ENCODE data around the gene DCC. TPM values are rescaled to one million over a fixed set of nuclear protein-coding genes. Genes with fewer than 3 reads are reported as not detected.
"Not testable (repeated sequence)": the region's sequence is repeated elsewhere in the genome, so short reads cannot be mapped to it uniquely, and the experiment has no call there.

DCC gene
- total RNA-seq, 1 donor from 2014 or later: under 0.01 TPM

DNA sequence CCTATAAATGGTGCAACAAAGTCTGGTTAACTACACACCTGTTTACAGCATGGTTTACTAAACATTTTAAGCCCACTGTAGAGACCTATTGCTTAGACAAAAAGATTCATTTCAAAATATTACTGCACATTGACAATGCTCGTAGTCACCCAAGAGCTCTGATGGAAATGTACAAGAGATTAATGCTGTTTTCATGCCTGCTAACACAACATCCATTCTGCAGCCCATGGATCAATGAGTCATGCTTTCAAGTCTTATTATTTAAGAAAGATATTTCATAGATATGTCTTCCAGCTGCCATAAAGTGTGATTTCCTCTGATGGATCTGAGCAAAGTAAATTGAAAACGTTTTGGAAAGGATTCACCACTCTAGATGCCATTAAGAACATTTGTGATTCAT is 1103.3 kb downstream of the DCC start:
- no peaks in the 10 kb centered on the region for H3K36me3 ChIP-seq (ENCODE audit: control insufficient read depth in 3 of 3, insufficient read depth in 3 of 3, low read length in 3 of 3)
- H3K9ac ChIP-seq (ENCODE audit: low read depth in 1 of 3, low read length in 3 of 3): no peak overlapping the region
- H3K27me3 ChIP-seq (ENCODE audit: control insufficient read depth in 3 of 3, insufficient read depth in 3 of 3, low read length in 3 of 3): no peaks in the 10 kb centered on the region
- H3K27ac ChIP-seq (ENCODE audit: low read depth, low read length): no peak overlapping the region
- no peaks in the 10 kb centered on the region for H3K9me3 ChIP-seq (ENCODE audit: control insufficient read depth in 3 of 3, low read length in 3 of 3)
- no peaks in the 10 kb centered on the region for H3K4me1 ChIP-seq (ENCODE audit: control insufficient read depth in 3 of 3, insufficient read depth in 3 of 3, low read length in 3 of 3)
- H3K4me3 ChIP-seq (ENCODE audit: low read length in 3 of 3): no peak overlapping the region

DNA sequence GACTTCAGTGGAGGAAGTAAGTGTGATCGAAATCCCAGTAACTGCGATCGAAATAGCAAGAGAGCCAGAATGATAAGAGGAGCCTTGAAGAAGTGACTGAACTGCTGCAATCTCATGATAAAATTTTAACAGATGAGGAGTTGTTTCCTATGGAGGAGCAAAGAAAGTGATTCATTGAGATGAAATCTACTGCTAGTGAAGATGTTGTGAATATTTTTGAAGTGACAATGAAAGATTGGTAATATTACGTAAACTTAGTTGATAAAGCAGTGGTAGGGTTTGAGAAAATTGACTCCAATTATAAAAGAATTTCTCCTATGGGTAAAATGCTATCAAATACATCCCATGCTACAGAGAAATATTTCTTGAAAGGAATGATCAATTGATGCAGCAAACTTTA is 1103.8 kb downstream of the DCC start:
- H3K27me3 ChIP-seq (ENCODE audit: control insufficient read depth in 3 of 3, insufficient read depth in 3 of 3, low read length in 3 of 3): no peaks in the 10 kb centered on the region
- H3K9ac ChIP-seq (ENCODE audit: low read depth in 1 of 3, low read length in 3 of 3): no peak overlapping the region
- no peaks in the 10 kb centered on the region for H3K9me3 ChIP-seq (ENCODE audit: control insufficient read depth in 3 of 3, low read length in 3 of 3)
- H3K27ac ChIP-seq (ENCODE audit: low read depth, low read length): no peak overlapping the region
- H3K4me1 ChIP-seq (ENCODE audit: control insufficient read depth in 3 of 3, insufficient read depth in 3 of 3, low read length in 3 of 3): no peaks in the 10 kb centered on the region
- H3K4me3 ChIP-seq (ENCODE audit: low read length in 3 of 3): no peak overlapping the region
- no peaks in the 10 kb centered on the region for H3K36me3 ChIP-seq (ENCODE audit: control insufficient read depth in 3 of 3, insufficient read depth in 3 of 3, low read length in 3 of 3)

DNA sequence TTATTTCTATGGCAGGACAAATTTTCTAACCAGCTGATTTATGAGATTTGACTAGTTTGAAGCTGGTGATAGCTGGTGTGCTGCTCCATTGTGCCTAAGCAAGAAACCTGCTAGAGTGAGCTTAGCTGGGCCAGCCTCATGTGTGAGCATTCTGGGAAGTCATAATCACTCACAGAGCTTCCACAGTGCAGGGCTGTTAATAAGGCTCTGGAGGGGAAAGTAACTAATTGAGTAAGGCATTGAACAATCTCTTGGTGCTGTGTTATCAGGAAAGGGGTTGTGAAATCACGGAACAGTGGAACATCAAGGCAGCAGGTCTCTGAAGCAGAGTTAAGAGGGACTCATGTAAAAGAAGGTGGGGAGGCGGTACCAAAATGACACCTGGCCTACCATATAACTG is 1111.9 kb downstream of the DCC start:
- H3K27ac ChIP-seq (ENCODE audit: low read depth, low read length): no peak overlapping the region
- no peaks in the 10 kb centered on the region for H3K4me1 ChIP-seq (ENCODE audit: control insufficient read depth in 3 of 3, insufficient read depth in 3 of 3, low read length in 3 of 3)

DNA sequence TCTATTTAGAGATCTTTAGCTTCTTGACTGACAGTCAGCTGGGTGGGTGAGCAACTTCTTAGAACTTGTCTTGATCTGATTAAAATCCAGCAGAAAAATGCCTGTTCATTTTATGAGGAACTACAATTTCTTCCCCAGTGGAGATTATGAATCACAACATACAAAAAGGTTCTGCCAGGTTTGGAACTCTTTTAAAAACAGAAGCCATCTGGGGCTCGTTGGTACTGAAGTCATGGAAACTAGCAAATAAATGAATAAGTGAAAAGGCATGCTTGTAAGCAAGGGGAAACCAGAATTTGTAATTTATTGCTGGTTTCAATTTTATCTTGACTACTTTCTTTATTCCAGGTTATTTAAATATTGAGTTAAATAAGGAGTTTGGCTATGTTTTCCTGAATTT is 1117.1 kb downstream of the DCC start:
- Histone ChIP-seq H3K27me3 (ENCODE audit: control insufficient read depth in 3 of 3, insufficient read depth in 3 of 3, low read length in 3 of 3) (no peaks in the 10 kb centered on the region), H3K36me3 (ENCODE audit: control insufficient read depth in 3 of 3, insufficient read depth in 3 of 3, low read length in 3 of 3) (no peaks in the 10 kb centered on the region), H3K4me3 (ENCODE audit: low read length in 3 of 3) (no peak overlapping the region), H3K9me3 (ENCODE audit: control insufficient read depth in 3 of 3, low read length in 3 of 3) (no peaks in the 10 kb centered on the region), H3K9ac (ENCODE audit: low read depth in 1 of 3, low read length in 3 of 3) (no peak overlapping the region), H3K4me1 (ENCODE audit: control insufficient read depth in 3 of 3, insufficient read depth in 3 of 3, low read length in 3 of 3) (no peaks in the 10 kb centered on the region), H3K27ac (ENCODE audit: low read depth, low read length) (no peak overlapping the region)

More for the DNA sequence above, 1111.9 kb downstream of the DCC start:
- H3K9ac ChIP-seq (ENCODE audit: low read depth in 1 of 3, low read length in 3 of 3): no peak overlapping the region
- H3K36me3 ChIP-seq (ENCODE audit: control insufficient read depth in 3 of 3, insufficient read depth in 3 of 3, low read length in 3 of 3): no peaks in the 10 kb centered on the region
- no peak overlapping the region for H3K4me3 ChIP-seq (ENCODE audit: low read length in 3 of 3)
- H3K9me3 ChIP-seq (ENCODE audit: control insufficient read depth in 3 of 3, low read length in 3 of 3): no peaks in the 10 kb centered on the region
- no peaks in the 10 kb centered on the region for H3K27me3 ChIP-seq (ENCODE audit: control insufficient read depth in 3 of 3, insufficient read depth in 3 of 3, low read length in 3 of 3)

DNA sequence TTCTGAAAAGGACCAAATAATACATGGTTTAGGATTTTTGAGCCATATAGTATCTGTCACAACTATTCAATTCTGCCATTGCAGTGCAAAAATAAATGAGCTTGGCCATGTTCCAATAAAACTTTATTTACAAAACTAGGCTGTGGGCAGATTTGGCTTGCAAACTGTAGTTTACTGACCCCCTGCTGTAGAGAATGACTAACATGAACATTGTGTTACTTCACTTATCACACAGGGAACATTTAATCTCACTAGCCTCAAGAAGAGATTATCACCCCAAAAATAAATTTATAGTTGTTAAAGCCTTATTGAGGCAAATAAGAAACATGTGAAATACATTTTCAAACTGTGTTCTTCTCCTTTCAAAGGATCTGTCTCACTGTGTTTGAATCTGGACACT is 1118.3 kb downstream of the DCC start:
- H3K9ac ChIP-seq (ENCODE audit: low read depth in 1 of 3, low read length in 3 of 3): no peak overlapping the region
- H3K4me1 ChIP-seq (ENCODE audit: control insufficient read depth in 3 of 3, insufficient read depth in 3 of 3, low read length in 3 of 3): no peaks in the 10 kb centered on the region
- no peak overlapping the region for H3K4me3 ChIP-seq (ENCODE audit: low read length in 3 of 3)
- no peak overlapping the region for H3K27ac ChIP-seq (ENCODE audit: low read depth, low read length)
- H3K9me3 ChIP-seq (ENCODE audit: control insufficient read depth in 3 of 3, low read length in 3 of 3): no peaks in the 10 kb centered on the region
- no peaks in the 10 kb centered on the region for H3K27me3 ChIP-seq (ENCODE audit: control insufficient read depth in 3 of 3, insufficient read depth in 3 of 3, low read length in 3 of 3)
- no peaks in the 10 kb centered on the region for H3K36me3 ChIP-seq (ENCODE audit: control insufficient read depth in 3 of 3, insufficient read depth in 3 of 3, low read length in 3 of 3)

DNA sequence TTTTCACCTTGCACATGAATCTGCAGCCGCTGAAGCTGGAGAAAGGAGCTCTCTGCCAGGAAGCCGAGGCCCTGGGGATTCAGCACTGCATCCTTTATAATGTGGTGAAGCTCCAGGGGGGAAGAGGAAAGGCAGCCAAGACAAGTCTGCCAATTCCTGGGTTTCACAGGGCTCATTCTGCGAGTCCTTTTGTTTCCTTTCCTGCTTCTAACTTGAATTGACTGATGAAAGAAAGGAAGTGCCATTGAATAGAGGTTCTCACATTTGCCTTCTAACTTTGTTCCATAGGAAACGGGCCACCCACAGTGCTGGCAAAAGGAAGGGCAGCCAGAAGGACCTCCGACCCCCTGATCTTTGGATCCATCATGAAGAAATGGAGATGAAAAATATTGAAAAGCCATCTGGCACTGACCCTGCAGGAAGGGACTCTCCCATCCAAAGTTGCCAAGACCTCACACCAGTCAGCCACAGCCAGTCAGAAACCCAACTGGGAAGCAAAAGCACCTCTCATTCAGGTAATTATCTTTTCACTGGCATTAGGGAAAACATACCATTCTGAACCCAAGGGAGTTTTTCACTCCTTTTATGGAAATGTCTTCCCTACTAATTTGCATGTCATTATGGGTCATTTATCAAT is 1119.1 kb downstream of the DCC start:
- H3K27ac ChIP-seq (ENCODE audit: low read depth, low read length): no peak overlapping the region
- H3K4me3 ChIP-seq (ENCODE audit: low read length in 3 of 3): no peak overlapping the region
- H3K36me3 ChIP-seq (ENCODE audit: control insufficient read depth in 3 of 3, insufficient read depth in 3 of 3, low read length in 3 of 3): no peaks in the 10 kb centered on the region
- no peaks in the 10 kb centered on the region for H3K9me3 ChIP-seq (ENCODE audit: control insufficient read depth in 3 of 3, low read length in 3 of 3)
- H3K27me3 ChIP-seq (ENCODE audit: control insufficient read depth in 3 of 3, insufficient read depth in 3 of 3, low read length in 3 of 3): no peaks in the 10 kb centered on the region
- no peak overlapping the region for H3K9ac ChIP-seq (ENCODE audit: low read depth in 1 of 3, low read length in 3 of 3)
- H3K4me1 ChIP-seq (ENCODE audit: control insufficient read depth in 3 of 3, insufficient read depth in 3 of 3, low read length in 3 of 3): no peaks in the 10 kb centered on the region

DNA sequence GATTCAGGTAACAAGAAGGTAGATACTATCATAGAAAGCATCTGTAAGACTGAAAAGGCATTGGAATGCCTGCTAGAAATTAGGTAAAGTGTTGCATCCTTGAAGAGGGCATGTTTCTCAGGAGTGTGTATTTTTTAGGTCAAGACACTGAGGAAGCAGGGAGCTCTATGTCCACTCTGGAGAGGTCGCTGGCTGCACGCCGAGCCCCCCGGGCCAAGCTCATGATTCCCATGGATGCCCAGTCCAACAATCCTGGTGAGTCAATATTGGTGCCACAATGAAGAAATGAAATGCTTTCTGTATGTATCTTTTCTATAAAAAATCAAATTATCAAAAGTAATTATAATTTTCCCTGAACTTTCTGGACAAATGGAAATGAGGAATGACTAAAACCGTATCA is 1127.8 kb downstream of the DCC start:
- Histone ChIP-seq H3K9me3 (ENCODE audit: control insufficient read depth in 3 of 3, low read length in 3 of 3) (no peaks in the 10 kb centered on the region), H3K27ac (ENCODE audit: low read depth, low read length) (no peak overlapping the region), H3K4me3 (ENCODE audit: low read length in 3 of 3) (no peak overlapping the region), H3K36me3 (ENCODE audit: control insufficient read depth in 3 of 3, insufficient read depth in 3 of 3, low read length in 3 of 3) (no peaks in the 10 kb centered on the region), H3K4me1 (ENCODE audit: control insufficient read depth in 3 of 3, insufficient read depth in 3 of 3, low read length in 3 of 3) (no peaks in the 10 kb centered on the region), H3K9ac (ENCODE audit: low read depth in 1 of 3, low read length in 3 of 3) (no peak overlapping the region), H3K27me3 (ENCODE audit: control insufficient read depth in 3 of 3, insufficient read depth in 3 of 3, low read length in 3 of 3) (no peaks in the 10 kb centered on the region)

DNA sequence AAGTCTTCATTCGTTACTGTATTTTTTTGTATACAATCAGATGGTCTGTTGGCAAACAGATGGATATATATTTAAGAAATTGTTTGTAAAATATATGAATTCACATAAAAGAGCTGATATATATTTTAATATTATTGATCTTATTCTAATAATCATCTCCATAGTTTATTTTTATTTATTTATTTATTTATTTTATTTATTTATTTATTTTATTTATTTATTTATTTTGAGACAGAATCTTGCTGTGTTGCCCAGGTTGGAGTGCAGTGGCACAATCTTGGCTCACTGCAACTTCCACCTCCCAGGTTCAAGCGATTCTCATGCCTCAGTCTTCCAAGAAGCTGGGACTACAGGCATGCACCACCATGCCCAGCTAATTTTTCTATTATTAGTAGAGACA is 1128.2 kb downstream of the DCC start:
- not testable (repeated sequence) for H3K27ac ChIP-seq (ENCODE audit: low read depth, low read length)

DNA sequence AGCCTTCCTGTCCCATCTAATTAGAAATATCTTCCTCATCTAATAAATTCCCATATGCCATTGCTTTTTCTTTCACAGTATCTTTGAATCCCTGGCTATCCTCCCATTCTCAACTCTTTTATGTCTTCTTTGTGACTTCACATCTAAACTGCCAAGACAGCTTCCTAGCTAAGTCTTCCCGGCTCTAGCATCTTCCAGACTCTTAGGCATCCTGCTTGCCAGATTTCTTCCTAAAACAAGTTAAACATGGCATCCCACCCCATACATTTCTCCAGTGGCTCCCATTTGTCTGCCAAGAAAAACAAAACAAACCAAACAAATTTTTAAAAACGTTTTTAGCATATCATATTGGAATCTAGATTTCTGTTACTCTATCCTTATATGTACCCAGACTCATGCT is 1132.5 kb downstream of the DCC start:
- H3K9me3 ChIP-seq (ENCODE audit: control insufficient read depth in 3 of 3, low read length in 3 of 3): no peaks in the 10 kb centered on the region
- no peaks in the 10 kb centered on the region for H3K36me3 ChIP-seq (ENCODE audit: control insufficient read depth in 3 of 3, insufficient read depth in 3 of 3, low read length in 3 of 3)
- H3K4me3 ChIP-seq (ENCODE audit: low read length in 3 of 3): no peak overlapping the region
- no peaks in the 10 kb centered on the region for H3K27me3 ChIP-seq (ENCODE audit: control insufficient read depth in 3 of 3, insufficient read depth in 3 of 3, low read length in 3 of 3)
- H3K4me1 ChIP-seq (ENCODE audit: control insufficient read depth in 3 of 3, insufficient read depth in 3 of 3, low read length in 3 of 3): no peaks in the 10 kb centered on the region
- no peak overlapping the region for H3K9ac ChIP-seq (ENCODE audit: low read depth in 1 of 3, low read length in 3 of 3)
- H3K27ac ChIP-seq (ENCODE audit: low read depth, low read length): no peak overlapping the region

More for the DNA sequence above, 1128.2 kb downstream of the DCC start:
- not testable (repeated sequence) for H3K9ac ChIP-seq (ENCODE audit: low read depth in 1 of 3, low read length in 3 of 3); H3K36me3 ChIP-seq (ENCODE audit: control insufficient read depth in 3 of 3, insufficient read depth in 3 of 3, low read length in 3 of 3); H3K4me1 ChIP-seq (ENCODE audit: control insufficient read depth in 3 of 3, insufficient read depth in 3 of 3, low read length in 3 of 3); H3K9me3 ChIP-seq (ENCODE audit: control insufficient read depth in 3 of 3, low read length in 3 of 3); H3K4me3 ChIP-seq (ENCODE audit: low read length in 3 of 3); H3K27me3 ChIP-seq (ENCODE audit: control insufficient read depth in 3 of 3, insufficient read depth in 3 of 3, low read length in 3 of 3)

DNA sequence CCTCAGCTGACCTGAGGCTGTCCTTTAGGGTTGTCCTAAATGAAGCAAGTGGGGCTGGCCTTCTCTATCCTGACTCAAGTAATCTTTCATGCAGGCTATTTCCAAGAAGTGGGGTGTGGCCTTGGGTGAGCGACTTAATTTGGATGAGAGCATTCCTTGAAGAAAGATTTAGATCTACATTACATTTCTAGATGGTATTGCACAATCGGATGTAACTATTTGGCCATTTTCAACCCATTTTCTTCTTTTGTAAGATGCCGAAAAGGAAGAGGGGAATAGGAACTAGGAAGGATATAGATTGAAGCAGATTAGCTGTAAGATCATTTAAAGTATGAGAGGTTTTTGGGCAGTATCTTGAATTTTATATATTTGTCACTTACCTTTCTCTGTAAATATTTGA is 1138.2 kb downstream of the DCC start:
- H3K9me3 ChIP-seq (ENCODE audit: control insufficient read depth in 3 of 3, low read length in 3 of 3): no peaks in the 10 kb centered on the region

DNA sequence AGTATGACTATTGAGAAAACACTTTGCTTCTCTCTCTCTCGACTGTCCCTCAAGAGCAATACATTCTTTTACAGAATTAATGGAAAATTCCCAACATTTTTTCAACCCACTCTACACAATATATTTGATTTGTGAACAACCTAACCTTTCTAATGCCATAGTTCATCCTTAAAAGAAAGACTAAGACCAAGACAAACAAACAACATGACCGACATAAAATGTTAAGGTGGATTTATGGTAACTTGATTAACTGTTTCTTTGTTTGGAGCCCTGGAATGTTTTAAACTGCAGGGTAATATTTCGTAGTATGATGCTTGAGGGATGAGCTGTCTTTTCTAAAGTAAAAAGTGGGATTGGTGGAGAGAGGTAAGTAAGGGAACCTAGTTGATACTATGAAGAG is 1146.3 kb downstream of the DCC start:
- Histone ChIP-seq H3K9ac (ENCODE audit: low read depth in 1 of 3, low read length in 3 of 3) (no peak overlapping the region), H3K27me3 (ENCODE audit: control insufficient read depth in 3 of 3, insufficient read depth in 3 of 3, low read length in 3 of 3) (no peaks in the 10 kb centered on the region), H3K4me1 (ENCODE audit: control insufficient read depth in 3 of 3, insufficient read depth in 3 of 3, low read length in 3 of 3) (no peaks in the 10 kb centered on the region), H3K36me3 (ENCODE audit: control insufficient read depth in 3 of 3, insufficient read depth in 3 of 3, low read length in 3 of 3) (no peaks in the 10 kb centered on the region), H3K9me3 (ENCODE audit: control insufficient read depth in 3 of 3, low read length in 3 of 3) (no peaks in the 10 kb centered on the region), H3K27ac (ENCODE audit: low read depth, low read length) (no peak overlapping the region), H3K4me3 (ENCODE audit: low read length in 3 of 3) (no peak overlapping the region)

More for the DNA sequence above, 1138.2 kb downstream of the DCC start:
- H3K4me1 ChIP-seq (ENCODE audit: control insufficient read depth in 3 of 3, insufficient read depth in 3 of 3, low read length in 3 of 3): no peaks in the 10 kb centered on the region
- no peaks in the 10 kb centered on the region for H3K36me3 ChIP-seq (ENCODE audit: control insufficient read depth in 3 of 3, insufficient read depth in 3 of 3, low read length in 3 of 3)
- H3K4me3 ChIP-seq (ENCODE audit: low read length in 3 of 3): no peak overlapping the region
- no peaks in the 10 kb centered on the region for H3K27me3 ChIP-seq (ENCODE audit: control insufficient read depth in 3 of 3, insufficient read depth in 3 of 3, low read length in 3 of 3)
- H3K9ac ChIP-seq (ENCODE audit: low read depth in 1 of 3, low read length in 3 of 3): no peak overlapping the region
- no peak overlapping the region for H3K27ac ChIP-seq (ENCODE audit: low read depth, low read length)
